Coronary artery (tissue), 2 donors: ENCODE results near the gene LAMB4.
A peak's percentile ranks its signal among the peaks of the same experiment; 100 is the strongest.

Source experiments
- DNase-seq: peaks from one replicate; pipeline ENCODE4 v3.0.0-alpha.2; 2017; ENCODE audit warnings: low spot score
- H3K27ac ChIP-seq, 2 donors: fragments of 200-600 bp; sonication (generic); one replicate each; pipeline ENCODE4 v1.5.1; 2016 to 2019
- H3K4me3 ChIP-seq: fragments of 200-600 bp; sonication (generic); 2 replicates; pipeline ENCODE4 v1.5.1; 2016; ENCODE audit warnings: mild to moderate bottlenecking, moderate library complexity
- CTCF ChIP-seq: fragments of 200-600 bp; sonication (generic); IDR thresholded peaks from one replicate; pipeline ENCODE4 v1.5.1; 2019; ENCODE audit warnings: antibody characterized with exemption

The LAMB4 gene

GRCh38 chr7:108130261-108130660 lies at the start of gene LAMB4:
Gene LAMB4, minus strand, starts transcription at chr7:108130361. Its CDS starts 7,197 bp downstream, at chr7:108123164.
- TF ChIP-seq CTCF = no peak
- DNase-seq = no peak
- no peak within 1 kb of the TSS for H3K27ac ChIP-seq
- H3K4me3 ChIP-seq = no peak within 1 kb of the TSS

- no peak for TF ChIP-seq CTCF
- no peak for DNase-seq
- no peak overlapping the region for H3K27ac ChIP-seq
Measured at GRCh38 chr7:108178398-108178797, 48.2 kb upstream of the LAMB4 start.

GRCh38 chr7:108171164-108171563 lies 41.0 kb upstream of the LAMB4 start:
- no peak for DNase-seq
- no peak for TF ChIP-seq CTCF
- no peak overlapping the region for H3K27ac ChIP-seq
- H3K4me3 ChIP-seq = no peak overlapping the region

More at GRCh38 chr7:108178398-108178797, 48.2 kb upstream of the LAMB4 start:
- no peak overlapping the region for H3K4me3 ChIP-seq

GRCh38 chr7:108170251-108170650 lies 40.1 kb upstream of the LAMB4 start:
- no peak for TF ChIP-seq CTCF
- Histone ChIP-seq H3K27ac (no peak overlapping the region), H3K4me3 (no peak overlapping the region)
- DNase-seq = no peak

GRCh38 chr7:108167460-108167859 lies 37.3 kb upstream of the LAMB4 start:
- peak overlapping the region; percentile 41 for H3K4me3 ChIP-seq
- H3K27ac ChIP-seq = no peak overlapping the region
- no peak for TF ChIP-seq CTCF
- DNase-seq = no peak

GRCh38 chr7:108166687-108167086 lies 36.5 kb upstream of the LAMB4 start:
- Histone ChIP-seq H3K27ac (no peak overlapping the region), H3K4me3 (no peak overlapping the region)
- TF ChIP-seq CTCF = no peak
- no peak for DNase-seq

GRCh38 chr7:108165723-108166122 lies 35.6 kb upstream of the LAMB4 start:
- H3K27ac ChIP-seq = no peak overlapping the region
- TF ChIP-seq CTCF = no peak
- DNase-seq = no peak
- no peak overlapping the region for H3K4me3 ChIP-seq
